Activated CD4-positive, alpha-beta T cell treated with anti-CD3 and anti-CD28 coated beads, Interleukin-2, amount 10 ng/mL, durations not matched to agents 7 days and 5 days (primary cell): Measurements from ENCODE around the gene HYAL1. TPM values are rescaled to one million over a fixed set of nuclear protein-coding genes. Genes with fewer than 3 reads are reported as not detected.
"Not testable (repeated sequence)": the region's sequence is repeated elsewhere in the genome, so short reads cannot be mapped to it uniquely, and the experiment has no call there.

Source experiments
- CTCF ChIA-PET: fragments of 350-600 bp; sonication (Branson Sonifier 250); formaldehyde crosslinking; loops from one replicate; lab custom pipeline; 2021; ENCODE audit warnings: antibody characterized with exemption; lab: Charles Lee
- POLR2A ChIA-PET: fragments of 350-600 bp; sonication (Branson Sonifier 250); formaldehyde crosslinking; loops from one replicate; lab custom pipeline; 2021; ENCODE audit warnings: antibody characterized with exemption; lab: Charles Lee
- DNase-seq: peaks from one replicate; pipeline ENCODE4 v3.0.0-alpha.2; 2020
- H3K27ac Mint-ChIP-seq: one replicate; pipeline ENCODE4 v1.8.0; 2021; ENCODE audit warnings: mild to moderate bottlenecking, moderate library complexity, mixed read lengths
- H3K27me3 Mint-ChIP-seq: one replicate; pipeline ENCODE4 v1.8.0; 2021; ENCODE audit warnings: mixed read lengths
- H3K36me3 Mint-ChIP-seq: one replicate; pipeline ENCODE4 v1.8.0; 2021; ENCODE audit warnings: low read depth, mixed read lengths
- H3K4me1 Mint-ChIP-seq: one replicate; pipeline ENCODE4 v1.8.0; 2021; ENCODE audit warnings: mixed read lengths
- H3K4me3 Mint-ChIP-seq: one replicate; pipeline ENCODE4 v1.8.0; 2021; ENCODE audit warnings: mild to moderate bottlenecking, moderate library complexity, mixed read lengths
- H3K9me3 Mint-ChIP-seq: one replicate; pipeline ENCODE4 v1.8.0; 2021; ENCODE audit warnings: mixed read lengths
- total RNA-seq, 2 experiments: library from RNA; stranded (reverse); gene quantifications; one replicate each; pipeline ENCODE4 v1.2.3, GENCODE V29; 2021

Gene HYAL1
- total RNA-seq, 2 experiments from 2014 or later: 0.07 TPM; not detected in 1

GRCh38 chr3:50321336-50322114, 18.2 kb upstream of the HYAL1 start:
- Mint-ChIP-seq H3K36me3 (peaks cover under 1% of the 10 kb centered on the region), H3K9me3 (no peaks in the 10 kb centered on the region), H3K4me1 (peaks cover 40% of the 10 kb centered on the region), H3K4me3 (peak overlapping the region; percentile 75), H3K27ac (peak overlapping the region; percentile 97), H3K27me3 (no peaks in the 10 kb centered on the region)
- ChIA-PET POLR2A (interaction anchor here (0.6 to 0.7 kb wide), 2 partner anchors 24 to 38 kb away, joined by 3 read pairs; partner anchors contain the start of gene ZMYND10), CTCF (interaction anchor here (1.4 to 4.2 kb wide), 3 partner anchors 13 to 26 kb away, joined by 5 to 52 read pairs (median 7); partner anchors contain the start of genes HYAL3 and NAA80)
- peak; percentile 86 for DNase-seq

- CTCF ChIA-PET: interaction anchor here (0.7 to 4.2 kb wide), 4 partner anchors 14 to 26 kb away, joined by 4 to 52 read pairs (median 6); partner anchors contain the start of genes HYAL3 and NAA80
- POLR2A ChIA-PET: interaction anchor here (0.6 kb wide), 1 partner anchor 37 kb away, joined by 3 read pairs; no protein-coding TSS in a partner anchor
- Mint-ChIP-seq H3K9me3 (no peaks in the 10 kb centered on the region), H3K4me1 (peaks cover 45% of the 10 kb centered on the region), H3K27me3 (no peaks in the 10 kb centered on the region), H3K4me3 (peak overlapping the region; percentile 82), H3K27ac (peak overlapping the region; percentile 83), H3K36me3 (peaks cover 4% of the 10 kb centered on the region)
- peak; percentile 65 for DNase-seq
Observed at GRCh38 chr3:50320853-50321335, 17.5 kb upstream of the HYAL1 start.

GRCh38 chr3:50319894-50320625, 16.7 kb upstream of the HYAL1 start:
- DNase-seq: no peak
- peak overlapping the region; percentile 82 for H3K4me3 Mint-ChIP-seq
- POLR2A ChIA-PET: no interaction called here
- peaks cover 4% of the 10 kb centered on the region for H3K36me3 Mint-ChIP-seq
- H3K27ac Mint-ChIP-seq: peak overlapping the region; percentile 83
- CTCF ChIA-PET: interaction anchor here (0.7 to 1.4 kb wide), 4 partner anchors 13 to 28 kb away, joined by 3 to 7 read pairs (median 4); partner anchors contain the start of genes HYAL3, IFRD2 and NAA80
- peaks cover 48% of the 10 kb centered on the region for H3K4me1 Mint-ChIP-seq
- no peaks in the 10 kb centered on the region for H3K9me3 Mint-ChIP-seq
- no peaks in the 10 kb centered on the region for H3K27me3 Mint-ChIP-seq

- POLR2A ChIA-PET: no interaction called here
- Mint-ChIP-seq H3K27ac (no peak overlapping the region), H3K9me3 (no peaks in the 10 kb centered on the region), H3K4me1 (peaks cover 46% of the 10 kb centered on the region), H3K4me3 (peak overlapping the region; percentile 12), H3K36me3 (peaks cover 4% of the 10 kb centered on the region), H3K27me3 (no peaks in the 10 kb centered on the region)
- CTCF ChIA-PET: interaction anchor here (0.7 to 1.9 kb wide), 5 partner anchors 11 to 125 kb away, joined by 3 to 6 read pairs (median 5); partner anchors contain the start of gene IFRD2
- no peak for DNase-seq
Observed at GRCh38 chr3:50319181-50319893, 16.0 kb upstream of the HYAL1 start.

GRCh38 chr3:50318615-50319014, 15.2 kb upstream of the HYAL1 start:
- Mint-ChIP-seq H3K36me3 (peaks cover 4% of the 10 kb centered on the region), H3K27ac (no peak overlapping the region)
- DNase-seq: no peak

GRCh38 chr3:50318163-50318562, 14.8 kb upstream of the HYAL1 start:
- Mint-ChIP-seq H3K4me3 (no peak overlapping the region), H3K4me1 (peaks cover 43% of the 10 kb centered on the region), H3K27ac (no peak overlapping the region), H3K36me3 (peaks cover 4% of the 10 kb centered on the region), H3K27me3 (no peaks in the 10 kb centered on the region), H3K9me3 (no peaks in the 10 kb centered on the region)
- CTCF ChIA-PET: interaction anchor here (1.5 to 1.9 kb wide), 4 partner anchors 10 to 18 kb away, joined by 5 to 14 read pairs (median 6); partner anchors contain the start of gene TUSC2
- POLR2A ChIA-PET: no interaction called here
- no peak for DNase-seq

More at GRCh38 chr3:50318615-50319014, 15.2 kb upstream of the HYAL1 start:
- H3K4me1 Mint-ChIP-seq: peaks cover 47% of the 10 kb centered on the region
- peak overlapping the region; percentile 4 for H3K4me3 Mint-ChIP-seq
- ChIA-PET CTCF (interaction anchor here (0.8 to 1.9 kb wide), 6 partner anchors 9 to 124 kb away, joined by 4 to 14 read pairs (median 5); partner anchors contain the start of gene TUSC2), POLR2A (no interaction called here)
- H3K9me3 Mint-ChIP-seq: no peaks in the 10 kb centered on the region
- H3K27me3 Mint-ChIP-seq: no peaks in the 10 kb centered on the region

GRCh38 chr3:50317300-50317699, 13.9 kb upstream of the HYAL1 start:
- H3K4me3 Mint-ChIP-seq: no peak overlapping the region
- POLR2A ChIA-PET: no interaction called here
- no peak for DNase-seq

GRCh38 chr3:50316657-50317242, 13.4 kb upstream of the HYAL1 start:
- ChIA-PET CTCF (interaction anchor here (1.1 to 1.9 kb wide), 3 partner anchors 11 to 18 kb away, joined by 3 to 14 read pairs (median 4); partner anchors contain the start of genes HYAL1, HYAL3, NAA80 and TUSC2), POLR2A (no interaction called here)
- H3K4me1 Mint-ChIP-seq: peaks cover 39% of the 10 kb centered on the region

More at GRCh38 chr3:50317300-50317699, 13.9 kb upstream of the HYAL1 start:
- CTCF ChIA-PET: interaction anchor here (1.1 to 1.9 kb wide), 5 partner anchors 9 to 18 kb away, joined by 3 to 14 read pairs (median 5); partner anchors contain the start of genes HYAL1, HYAL3, NAA80 and TUSC2
- H3K27ac Mint-ChIP-seq: peak overlapping the region; percentile 89
- H3K27me3 Mint-ChIP-seq: no peaks in the 10 kb centered on the region
- no peaks in the 10 kb centered on the region for H3K9me3 Mint-ChIP-seq
- peaks cover 4% of the 10 kb centered on the region for H3K36me3 Mint-ChIP-seq
- H3K4me1 Mint-ChIP-seq: peaks cover 39% of the 10 kb centered on the region

GRCh38 chr3:50314816-50315215, 11.4 kb upstream of the HYAL1 start:
- ChIA-PET POLR2A (no interaction called here), CTCF (interaction anchor here (1.0 to 2.8 kb wide), 8 partner anchors 8 to 23 kb away, joined by 3 to 12 read pairs (median 6); partner anchors contain the start of genes HYAL2, HYAL3, IFRD2 and NAA80)
- no peaks in the 10 kb centered on the region for H3K9me3 Mint-ChIP-seq
- peaks cover 30% of the 10 kb centered on the region for H3K4me1 Mint-ChIP-seq
- DNase-seq: no peak
- H3K27ac Mint-ChIP-seq: no peak overlapping the region
- no peaks in the 10 kb centered on the region for H3K27me3 Mint-ChIP-seq
- H3K4me3 Mint-ChIP-seq: no peak overlapping the region
- peaks cover 4% of the 10 kb centered on the region for H3K36me3 Mint-ChIP-seq

More at GRCh38 chr3:50316657-50317242, 13.4 kb upstream of the HYAL1 start:
- H3K4me3 Mint-ChIP-seq: peak overlapping the region; percentile 35
- no peaks in the 10 kb centered on the region for H3K9me3 Mint-ChIP-seq
- peaks cover 4% of the 10 kb centered on the region for H3K36me3 Mint-ChIP-seq
- DNase-seq: peak; percentile 66
- H3K27ac Mint-ChIP-seq: peak overlapping the region; percentile 89
- H3K27me3 Mint-ChIP-seq: no peaks in the 10 kb centered on the region

GRCh38 chr3:50314342-50314741, 11.0 kb upstream of the HYAL1 start:
- POLR2A ChIA-PET: no interaction called here
- Mint-ChIP-seq H3K27ac (no peak overlapping the region), H3K36me3 (peaks cover 4% of the 10 kb centered on the region), H3K9me3 (no peaks in the 10 kb centered on the region), H3K27me3 (no peaks in the 10 kb centered on the region), H3K4me3 (no peak overlapping the region), H3K4me1 (peaks cover 28% of the 10 kb centered on the region)
- CTCF ChIA-PET: interaction anchor here (1.0 to 2.8 kb wide), 8 partner anchors 8 to 302 kb away, joined by 3 to 12 read pairs (median 6); partner anchors contain the start of genes HYAL2, HYAL3, IFRD2 and NAA80
- DNase-seq: no peak

GRCh38 chr3:50312041-50312440, 8.7 kb upstream of the HYAL1 start:
- H3K27ac Mint-ChIP-seq, POLR2A ChIA-PET, H3K36me3 Mint-ChIP-seq, H3K4me3 Mint-ChIP-seq, CTCF ChIA-PET, H3K9me3 Mint-ChIP-seq, H3K27me3 Mint-ChIP-seq, DNase-seq: not testable (repeated sequence)
- peaks cover 17% of the 10 kb centered on the region for H3K4me1 Mint-ChIP-seq
